ENCODE data around the gene MICALL1. TPM values are rescaled to one million over a fixed set of nuclear protein-coding genes. Genes with fewer than 3 reads are reported as not detected.

The MICALL1 gene
- total and polyA plus RNA-seq, 9 of the 15 experiments (the other 6 are each of a cell fraction or from before 2014, with no cell fraction given), result 0.32 to 21.5 (median 6.1) TPM

DNA sequence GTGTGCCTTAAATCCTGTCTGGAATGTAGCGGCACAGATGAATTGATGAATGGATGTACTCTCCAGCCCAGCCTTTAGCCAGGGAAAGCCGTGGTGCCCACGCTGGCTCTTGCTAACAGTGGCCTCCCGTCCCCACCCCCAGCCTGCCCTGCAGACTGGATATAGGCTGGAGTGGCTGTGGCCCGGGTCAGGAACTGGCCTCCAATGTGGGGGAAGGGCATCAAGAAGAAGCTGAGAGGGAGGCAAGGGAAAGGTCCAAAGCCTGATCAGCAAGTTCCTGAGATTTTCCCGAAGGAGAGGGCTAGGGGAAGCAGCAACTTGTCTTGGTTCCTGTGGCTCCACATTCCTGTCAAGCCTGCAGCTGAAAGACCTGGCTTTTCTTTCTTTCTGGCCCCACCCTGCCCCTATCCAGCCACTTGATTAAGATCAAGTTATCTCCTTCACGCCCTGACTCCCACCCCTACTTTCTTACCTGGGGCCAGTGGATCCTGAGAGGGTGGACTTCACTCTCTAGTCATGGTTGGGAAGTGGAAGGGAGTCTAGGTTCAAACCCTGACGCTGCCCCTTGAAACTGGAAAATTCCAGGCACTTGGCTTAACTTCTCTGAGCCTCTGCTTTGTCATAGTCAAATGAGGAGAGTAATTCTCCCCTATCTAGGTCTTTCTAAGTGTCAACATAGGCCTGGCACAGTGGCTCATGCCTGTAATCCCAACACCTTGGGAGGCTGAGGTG is 11.0 kb upstream of the MICALL1 start:
- peaks cover 10% of the 10 kb centered on the region; the same call in 2 of the 3 replicates for H3K36me3 ChIP-seq (ENCODE audit: control insufficient read depth, insufficient read depth, low read length)

More for the DNA sequence above, 11.0 kb upstream of the MICALL1 start:
- no peaks in the 10 kb centered on the region for H3K79me2 ChIP-seq (ENCODE audit: control insufficient read depth, insufficient read depth, low read length)
- H3K4me3 ChIP-seq, result no peak overlapping the region
- intact Hi-C loops (cut with micrococcal nuclease), result no loop called here
- no peaks in the 10 kb centered on the region for H3K9me1 ChIP-seq (ENCODE audit: control insufficient read depth, insufficient read depth, low read length)
- no peak for DNase-seq (ENCODE audit: extremely low read depth in 1 of 4, low spot score in 3 of 4)
- H4K20me1 ChIP-seq (replicated peaks; ENCODE audit: control insufficient read depth, insufficient read depth, low read length), result no peaks in the 10 kb centered on the region
- TF ChIP-seq, protein P1, sequence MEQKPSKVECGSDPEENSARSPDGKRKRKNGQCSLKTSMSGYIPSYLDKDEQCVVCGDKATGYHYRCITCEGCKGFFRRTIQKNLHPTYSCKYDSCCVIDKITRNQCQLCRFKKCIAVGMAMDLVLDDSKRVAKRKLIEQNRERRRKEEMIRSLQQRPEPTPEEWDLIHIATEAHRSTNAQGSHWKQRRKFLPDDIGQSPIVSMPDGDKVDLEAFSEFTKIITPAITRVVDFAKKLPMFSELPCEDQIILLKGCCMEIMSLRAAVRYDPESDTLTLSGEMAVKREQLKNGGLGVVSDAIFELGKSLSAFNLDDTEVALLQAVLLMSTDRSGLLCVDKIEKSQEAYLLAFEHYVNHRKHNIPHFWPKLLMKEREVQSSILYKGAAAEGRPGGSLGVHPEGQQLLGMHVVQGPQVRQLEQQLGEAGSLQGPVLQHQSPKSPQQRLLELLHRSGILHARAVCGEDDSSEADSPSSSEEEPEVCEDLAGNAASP (IDR thresholded peaks at IDR 0.05), result no peak
- TF ChIP-seq ILF3 (IDR thresholded peaks at IDR 0.05; ENCODE audit: borderline replicate concordance) (no peak), ZEB2 (IDR thresholded peaks at IDR 0.05) (peak; percentile 53; the same call in 1 of the 2 replicates), ZNF77 (CRISPR knock-in tag; IDR thresholded peaks at IDR 0.05) (no peak), SLC30A9 (CRISPR knock-in tag; IDR thresholded peaks at IDR 0.05) (no peak), SMARCB1 (IDR thresholded peaks at IDR 0.05; ENCODE audit: insufficient read length, low read depth) (no peak), DPF2 (IDR thresholded peaks at IDR 0.05) (0 out of 2 replicates have a peak, but pooled peaks have one; percentile 49), SIN3B (IDR thresholded peaks at IDR 0.05; ENCODE audit: low read depth) (no peak), ARID1B (IDR thresholded peaks at IDR 0.05) (peak; percentile 29; the same call in 1 of the 2 replicates), COPS2 (conservative IDR thresholded peaks at IDR 0.05) (no peak), NCOA6 (IDR thresholded peaks at IDR 0.05) (no peak), SMARCE1 (IDR thresholded peaks at IDR 0.05) (0 out of 2 replicates have a peak, but pooled peaks have one; percentile 22), PURB (CRISPR knock-in tag; IDR thresholded peaks at IDR 0.05; ENCODE audit: low read depth) (no peak)
- TF ChIP-seq, protein P2, sequence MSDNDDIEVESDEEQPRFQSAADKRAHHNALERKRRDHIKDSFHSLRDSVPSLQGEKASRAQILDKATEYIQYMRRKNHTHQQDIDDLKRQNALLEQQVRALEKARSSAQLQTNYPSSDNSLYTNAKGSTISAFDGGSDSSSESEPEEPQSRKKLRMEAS (CRISPR knock-in tag; IDR thresholded peaks at IDR 0.05), result no peak
- in situ Hi-C loops (cut with MboI), result no loop called here
- peak overlapping the region in 1 of 2 experiments; percentile 60; a peak in 1 of 4 replicates for H3K9ac ChIP-seq (ENCODE audit: insufficient read depth in 1 of 2, low read depth in 2 of 2, low read length in 2 of 2)
- H3K27me3 ChIP-seq (ENCODE audit: control insufficient read depth in 2 of 2, insufficient read depth in 2 of 2, low read length in 2 of 2), result no peaks in the 10 kb centered on the region
- peaks cover 16 to 29% of the 10 kb centered on the region in 2 experiments for H3K4me1 ChIP-seq (replicated peaks in 1 of 2; ENCODE audit: control insufficient read depth in 2 of 2, insufficient read depth in 2 of 2, low read length in 2 of 2)
- POLR2A ChIA-PET, result interaction anchor here (1.0 kb wide), 1 partner anchor 36 kb away, joined by 3 read pairs; no protein-coding TSS in a partner anchor
- H3K4me2 ChIP-seq (ENCODE audit: insufficient read depth, low read length), result peak overlapping the region; percentile 7; the same call in 1 of the 2 replicates
- no peak for FAIRE-seq
- no peaks in the 10 kb centered on the region for H3K9me3 ChIP-seq (replicated peaks; ENCODE audit: control insufficient read depth, insufficient read depth, low read depth, low read length)
- H2AFZ ChIP-seq (ENCODE audit: low read depth, low read length), result no peak overlapping the region
- CTCF ChIA-PET (ENCODE audit: low intra/inter-chr PET ratio), result no interaction called here
- H3K27ac ChIP-seq (ENCODE audit: extremely low read depth, low read depth, low read length), result peak overlapping the region; percentile 51; the same call in 2 of the 3 replicates
- BruUV-seq (replicated peaks), result no TSS peak
- WGBS (ENCODE audit: insufficient coverage, low coverage, missing lambda C conversion rate), result 34% methylated on average over 8 of the region's 8 CpGs
- ATAC-seq, result peak; percentile 19

All from K562 (cell line).